Measurements from ENCODE around the gene NACC1. TPM values are rescaled to one million over a fixed set of nuclear protein-coding genes. Genes with fewer than 3 reads are reported as not detected.

NACC1 gene
- total and polyA plus RNA-seq, 3 donors from 2014 or later: 38.2 to 102 (median 75.9) TPM

GRCh38 chr19:13115936-13116281 is 2.2 kb upstream of the NACC1 start:
- H3K27ac ChIP-seq: peak overlapping the region; percentile 1 to 55

GRCh38 chr19:13116282-13117175 is 1.5 kb upstream of the NACC1 start, which contains the start of gene TRMT1:
TRMT1 (minus strand) TSS chr19:13116740; CDS start chr19:13116399, 341 bp downstream.
- peaks cover 26% of the 10 kb centered on the region for H3K4me1 ChIP-seq
- DNase-seq: peak; percentile 97
- H3K36me3 ChIP-seq (ENCODE audit: low read depth, missing control alignments): no peaks in the 10 kb centered on the region
- WGBS, 2 donors: 0% methylated on average over 31 to 51 of the region's 51 CpGs
- H3K27ac ChIP-seq: peak within 1 kb of the TSS; percentile 1 to 55
- H3K9me3 ChIP-seq: no peaks in the 10 kb centered on the region
- H3K4me3 ChIP-seq: peak within 1 kb of the TSS; percentile 71 to 98
- no peaks in the 10 kb centered on the region for H3K27me3 ChIP-seq
- intact Hi-C loops (cut with DNase I; ENCODE audit: low total_unique reads): loop anchor here (5.0 kb wide), 1 partner anchor 36 kb away; the partner anchor contains the start of genes IER2 and STX10
- TF ChIP-seq CTCF (IDR thresholded peaks at IDR 0.05) (no peak), POLR2A (IDR thresholded peaks at IDR 0.05) (no peak)

More at GRCh38 chr19:13115936-13116281, 2.2 kb upstream of the NACC1 start:
- DNase-seq: no peak
- 0 to 1% methylated on average over 14 to 18 of the region's 18 CpGs for WGBS, 2 donors
- no peaks in the 10 kb centered on the region for H3K27me3 ChIP-seq
- no peaks in the 10 kb centered on the region for H3K36me3 ChIP-seq (ENCODE audit: low read depth, missing control alignments)
- peak overlapping the region; percentile 71 to 98 for H3K4me3 ChIP-seq
- TF ChIP-seq CTCF (IDR thresholded peaks at IDR 0.05) (no peak), POLR2A (IDR thresholded peaks at IDR 0.05) (no peak)
- peaks cover 26% of the 10 kb centered on the region for H3K4me1 ChIP-seq
- intact Hi-C loops (cut with DNase I; ENCODE audit: low total_unique reads): loop anchor here (5.0 kb wide), 1 partner anchor 36 kb away; the partner anchor contains the start of genes IER2 and STX10
- no peaks in the 10 kb centered on the region for H3K9me3 ChIP-seq

GRCh38 chr19:13117176-13117771 is 790 bp upstream of the NACC1 start:
- 14 to 15% methylated on average over 20 of the region's 20 CpGs for WGBS, 2 donors
- Histone ChIP-seq H3K9me3 (no peaks in the 10 kb centered on the region), H3K27ac (no peak overlapping the region), H3K4me3 (peak overlapping the region; percentile 34 to 98), H3K36me3 (ENCODE audit: low read depth, missing control alignments) (no peaks in the 10 kb centered on the region), H3K27me3 (no peaks in the 10 kb centered on the region), H3K4me1 (peaks cover 26% of the 10 kb centered on the region)
- intact Hi-C loops (cut with DNase I; ENCODE audit: low total_unique reads): loop anchor here (5.0 kb wide), 1 partner anchor 35 kb away; the partner anchor contains the start of genes IER2 and STX10
- no peak for DNase-seq
- TF ChIP-seq CTCF (IDR thresholded peaks at IDR 0.05): no peak
- no peak for TF ChIP-seq POLR2A (IDR thresholded peaks at IDR 0.05)

DNA sequence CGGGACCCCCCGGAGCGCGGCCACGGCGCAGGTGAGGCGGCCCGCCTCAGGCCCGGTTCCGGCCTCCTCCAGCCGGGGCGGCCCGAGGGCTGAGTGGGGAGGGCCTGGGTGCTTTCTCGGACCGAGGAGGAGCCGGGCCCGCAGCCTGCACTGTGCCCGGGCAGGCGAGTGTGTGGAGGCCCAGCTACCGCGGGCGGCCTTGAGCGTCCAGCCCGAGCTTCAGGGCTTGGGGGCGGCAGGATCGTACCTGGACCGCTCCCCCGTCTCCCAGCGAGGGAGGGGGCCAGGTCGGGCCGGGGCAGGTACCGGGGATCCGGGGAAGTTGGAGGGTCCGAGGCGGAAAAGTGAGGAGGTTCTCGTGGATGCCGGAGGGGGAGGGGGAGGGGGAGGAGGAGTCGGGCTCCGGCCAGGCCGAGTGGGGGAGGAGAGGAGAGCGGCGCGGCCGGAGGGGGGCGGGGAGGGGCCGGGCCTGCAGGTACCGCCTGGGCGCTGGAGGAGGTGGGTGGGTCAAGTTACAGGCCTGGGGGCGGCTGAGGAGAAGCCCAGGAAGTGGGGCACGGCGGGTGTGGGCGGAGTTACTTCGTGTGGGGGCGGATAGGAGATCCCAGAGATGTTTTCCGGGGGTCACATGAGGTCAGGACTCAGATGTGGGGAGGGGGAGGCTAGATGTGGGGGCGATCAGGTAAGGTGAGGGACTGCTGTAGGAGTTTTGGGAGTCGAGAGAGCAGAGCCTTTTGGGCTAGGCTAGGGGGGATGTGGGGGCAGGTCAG is 545 bp downstream of the NACC1 start:
- DNase-seq: peak; percentile 65
- TF ChIP-seq POLR2A (IDR thresholded peaks at IDR 0.05) (no peak), CTCF (IDR thresholded peaks at IDR 0.05) (no peak)
- 1 to 4% methylated on average over 31 to 40 of the region's 57 CpGs for WGBS, 2 donors

More for the DNA sequence above, 545 bp downstream of the NACC1 start:
- Histone ChIP-seq H3K9me3 (no peaks in the 10 kb centered on the region), H3K27ac (peak overlapping the region; percentile 62 to 64), H3K4me1 (peaks cover 26% of the 10 kb centered on the region), H3K4me3 (peak overlapping the region; percentile 78 to 81), H3K27me3 (no peaks in the 10 kb centered on the region), H3K36me3 (ENCODE audit: low read depth, missing control alignments) (no peaks in the 10 kb centered on the region)
- intact Hi-C loops (cut with DNase I; ENCODE audit: low total_unique reads): loop anchor here (5.0 kb wide), 1 partner anchor 34 kb away; the partner anchor contains the start of genes IER2 and STX10

All from testis (tissue), 3 donors.